Vagina (tissue), 2 donors: Measurements from ENCODE around the gene CREG1.

ENCODE experiments used
- POLR2A ChIP-seq, 2 donors: fragments of 450-650 bp; IDR thresholded peaks; one replicate each; pipeline ENCODE4 v1.6.1; 2017; ENCODE audit warnings: antibody characterized with exemption in 2 of 2, mild to moderate bottlenecking in 2 of 2, moderate library complexity in 2 of 2
- POLR2AphosphoS5 ChIP-seq, 2 donors: sonication (generic); formaldehyde crosslinking; IDR thresholded peaks; one replicate each; pipeline ENCODE4 v1.9.0; 2017; ENCODE audit warnings: antibody characterized with exemption in 2 of 2, mild to moderate bottlenecking in 2 of 2, low read depth in 1 of 2; ENCODE audit not compliant: insufficient read depth in 1 of 2
- TF ChIP-seq, protein P1 (sequence below), 3 experiments: fragments of 450-650 bp in 2 of 3; fragments of 200-600 bp in 1 of 3; sonication (generic) in 1 of 3; IDR thresholded peaks; one replicate each; pipeline ENCODE4 v1.5.1; 2017 to 2019; ENCODE audit warnings: antibody characterized with exemption in 3 of 3, mild to moderate bottlenecking in 2 of 3, moderate library complexity in 2 of 3

DNA sequence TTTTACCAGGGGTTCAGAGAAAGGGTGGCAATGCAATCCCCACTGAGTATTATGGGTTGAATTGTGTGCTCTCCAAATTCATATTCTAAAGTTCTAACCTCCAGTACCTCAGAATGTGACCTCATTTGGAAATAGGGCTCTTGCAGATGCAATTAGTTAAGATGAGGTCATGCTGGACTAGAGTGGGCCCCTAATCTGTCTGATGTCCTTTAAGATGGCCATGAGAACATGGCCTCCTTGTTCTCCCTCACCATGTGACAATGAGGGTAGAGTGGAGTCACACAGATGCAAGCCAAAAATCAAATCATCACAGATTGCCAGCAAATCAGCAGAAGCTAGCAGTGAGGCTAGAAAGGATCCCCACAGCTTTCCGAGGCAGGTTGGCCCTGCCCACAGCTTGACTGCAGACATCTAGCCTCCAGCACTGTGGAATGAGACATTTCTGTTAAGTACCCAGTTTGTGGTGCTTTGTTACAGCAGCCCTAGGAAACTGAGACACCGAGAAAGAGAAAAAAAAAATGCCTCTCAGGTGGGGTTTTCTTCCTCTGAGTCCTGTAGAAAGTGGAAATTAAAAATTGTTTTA lies 25.5 kb upstream of the CREG1 start:
- TF ChIP-seq, protein P1, sequence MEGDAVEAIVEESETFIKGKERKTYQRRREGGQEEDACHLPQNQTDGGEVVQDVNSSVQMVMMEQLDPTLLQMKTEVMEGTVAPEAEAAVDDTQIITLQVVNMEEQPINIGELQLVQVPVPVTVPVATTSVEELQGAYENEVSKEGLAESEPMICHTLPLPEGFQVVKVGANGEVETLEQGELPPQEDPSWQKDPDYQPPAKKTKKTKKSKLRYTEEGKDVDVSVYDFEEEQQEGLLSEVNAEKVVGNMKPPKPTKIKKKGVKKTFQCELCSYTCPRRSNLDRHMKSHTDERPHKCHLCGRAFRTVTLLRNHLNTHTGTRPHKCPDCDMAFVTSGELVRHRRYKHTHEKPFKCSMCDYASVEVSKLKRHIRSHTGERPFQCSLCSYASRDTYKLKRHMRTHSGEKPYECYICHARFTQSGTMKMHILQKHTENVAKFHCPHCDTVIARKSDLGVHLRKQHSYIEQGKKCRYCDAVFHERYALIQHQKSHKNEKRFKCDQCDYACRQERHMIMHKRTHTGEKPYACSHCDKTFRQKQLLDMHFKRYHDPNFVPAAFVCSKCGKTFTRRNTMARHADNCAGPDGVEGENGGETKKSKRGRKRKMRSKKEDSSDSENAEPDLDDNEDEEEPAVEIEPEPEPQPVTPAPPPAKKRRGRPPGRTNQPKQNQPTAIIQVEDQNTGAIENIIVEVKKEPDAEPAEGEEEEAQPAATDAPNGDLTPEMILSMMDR (IDR thresholded peaks at IDR 0.05): no peak
- TF ChIP-seq POLR2AphosphoS5 (IDR thresholded peaks at IDR 0.05; ENCODE audit: insufficient read depth in 1 of 2, low read depth in 1 of 2) (no peak), POLR2A (IDR thresholded peaks at IDR 0.05) (no peak)
